ENCODE results near the gene METTL16.

METTL16 gene

DNA sequence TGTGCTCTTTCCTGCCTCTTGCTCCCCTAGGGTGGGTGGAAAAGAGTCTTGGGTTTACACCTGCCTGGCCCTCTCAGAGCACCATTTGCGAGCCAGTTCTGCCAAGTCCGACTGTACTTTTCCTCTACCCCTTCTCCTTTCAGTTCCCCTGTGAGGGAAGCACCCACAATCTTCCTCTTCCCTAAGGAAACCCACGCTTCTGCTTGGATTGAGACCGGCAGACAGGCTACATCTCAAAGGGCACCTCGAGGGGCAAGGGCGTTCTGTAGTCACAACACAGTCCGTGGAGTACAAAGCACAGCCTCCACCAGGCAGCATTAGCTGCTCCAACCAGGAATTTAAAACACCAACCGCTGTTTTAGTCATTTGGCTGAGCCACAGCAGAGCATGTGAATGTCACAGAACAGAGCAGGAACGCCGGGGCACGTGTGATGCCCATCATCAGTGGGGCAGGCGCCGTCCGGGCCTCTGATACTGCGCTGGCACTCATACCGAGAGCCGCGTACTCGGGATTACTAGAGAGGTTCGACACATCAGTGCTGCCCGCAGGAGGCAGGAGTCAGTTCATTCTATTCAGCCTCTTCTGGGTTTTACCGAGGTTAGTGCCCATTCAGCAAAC lies 97.1 kb downstream of the METTL16 start:
- DNase-seq (ENCODE audit: low spot score) = no peak

DNA sequence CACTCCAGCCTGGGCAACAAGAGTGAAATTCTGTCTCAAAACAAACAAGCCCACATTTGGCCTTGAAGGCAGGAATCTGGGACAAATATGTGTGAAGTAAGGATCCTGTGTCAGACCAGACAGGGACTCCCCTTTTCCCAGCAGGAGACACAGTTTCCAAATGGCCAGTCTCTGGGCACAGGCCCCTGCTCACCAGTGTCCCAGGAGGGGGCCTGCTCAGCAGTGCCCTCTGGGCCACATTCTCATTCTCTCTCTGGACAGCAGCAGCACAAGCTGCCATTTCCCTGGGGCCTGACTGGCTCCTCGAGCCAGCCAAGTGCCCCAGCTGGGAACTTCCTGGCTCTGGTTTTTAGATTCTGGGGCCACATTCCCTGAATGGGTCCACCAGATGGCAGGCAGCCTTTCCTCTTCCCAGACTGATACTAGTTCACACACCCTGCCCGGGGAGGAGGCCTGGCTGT lies 99.1 kb downstream of the METTL16 start:
- peak; percentile 46 for DNase-seq (ENCODE audit: low spot score)

- DNase-seq (ENCODE audit: low spot score) = no peak
Measured at GRCh38 chr17:2410951-2411350, 100.7 kb downstream of the METTL16 start.

GRCh38 chr17:2406903-2407790 lies 104.5 kb downstream of the METTL16 start:
- DNase-seq (ENCODE audit: low spot score) = no peak

GRCh38 chr17:2406271-2406902 lies 105.3 kb downstream of the METTL16 start:
- DNase-seq (ENCODE audit: low spot score) = no peak

DNA sequence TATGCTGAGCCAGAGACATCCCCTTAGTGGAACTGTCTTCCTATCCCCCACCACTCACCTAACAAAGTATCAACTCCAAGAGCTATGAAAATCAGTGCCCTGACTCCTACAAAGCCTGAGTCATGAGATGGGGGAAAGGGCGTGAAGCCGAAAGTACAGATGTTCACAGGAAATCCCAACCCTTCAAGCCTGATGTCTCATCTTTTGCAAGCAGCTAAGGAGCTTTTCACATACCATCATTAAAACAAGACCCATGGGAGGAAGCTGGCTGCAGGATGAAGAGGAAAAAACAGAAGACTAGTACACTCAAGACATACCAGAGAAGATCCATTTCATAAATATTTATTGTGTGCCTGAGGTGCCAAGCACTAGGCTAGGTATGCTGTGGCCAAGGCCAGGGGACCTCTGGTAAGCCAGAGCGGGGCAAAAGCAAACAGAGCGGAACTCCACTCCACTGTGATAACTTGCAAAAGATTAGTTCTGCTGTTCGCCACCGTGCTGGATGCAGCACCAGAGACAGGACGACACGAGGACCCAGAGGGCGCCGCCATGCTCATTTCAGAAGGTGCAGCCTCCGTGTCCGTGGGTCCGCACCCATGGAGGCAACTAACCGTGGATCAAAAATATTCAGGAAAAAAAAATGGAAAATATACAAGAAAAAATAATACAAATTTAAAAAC lies 106.3 kb downstream of the METTL16 start:
- no peak for DNase-seq (ENCODE audit: low spot score)

GRCh38 chr17:2403044-2403443 lies 108.6 kb downstream of the METTL16 start:
- no peak for DNase-seq (ENCODE audit: low spot score)

DNA sequence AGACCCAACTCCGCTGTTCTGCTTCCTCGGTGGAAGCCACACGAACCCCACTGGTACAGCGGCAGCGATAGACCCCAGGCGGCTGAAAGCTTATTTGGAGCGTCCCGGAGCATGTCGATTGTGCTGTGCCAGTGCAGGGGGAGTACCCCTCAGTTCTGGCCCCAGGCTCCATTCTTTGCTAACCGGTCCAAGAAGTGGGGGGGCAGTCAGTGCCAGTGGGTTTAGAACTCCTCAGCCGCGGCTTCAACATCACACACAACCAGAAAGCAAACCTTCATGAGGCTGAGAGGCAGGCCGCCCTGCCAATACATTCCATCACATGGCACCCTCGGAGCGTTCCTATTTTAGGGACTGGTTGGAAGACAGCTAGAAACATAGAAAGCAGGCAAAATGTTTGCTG lies 109.1 kb downstream of the METTL16 start:
- DNase-seq (ENCODE audit: low spot score) = no peak

DNA sequence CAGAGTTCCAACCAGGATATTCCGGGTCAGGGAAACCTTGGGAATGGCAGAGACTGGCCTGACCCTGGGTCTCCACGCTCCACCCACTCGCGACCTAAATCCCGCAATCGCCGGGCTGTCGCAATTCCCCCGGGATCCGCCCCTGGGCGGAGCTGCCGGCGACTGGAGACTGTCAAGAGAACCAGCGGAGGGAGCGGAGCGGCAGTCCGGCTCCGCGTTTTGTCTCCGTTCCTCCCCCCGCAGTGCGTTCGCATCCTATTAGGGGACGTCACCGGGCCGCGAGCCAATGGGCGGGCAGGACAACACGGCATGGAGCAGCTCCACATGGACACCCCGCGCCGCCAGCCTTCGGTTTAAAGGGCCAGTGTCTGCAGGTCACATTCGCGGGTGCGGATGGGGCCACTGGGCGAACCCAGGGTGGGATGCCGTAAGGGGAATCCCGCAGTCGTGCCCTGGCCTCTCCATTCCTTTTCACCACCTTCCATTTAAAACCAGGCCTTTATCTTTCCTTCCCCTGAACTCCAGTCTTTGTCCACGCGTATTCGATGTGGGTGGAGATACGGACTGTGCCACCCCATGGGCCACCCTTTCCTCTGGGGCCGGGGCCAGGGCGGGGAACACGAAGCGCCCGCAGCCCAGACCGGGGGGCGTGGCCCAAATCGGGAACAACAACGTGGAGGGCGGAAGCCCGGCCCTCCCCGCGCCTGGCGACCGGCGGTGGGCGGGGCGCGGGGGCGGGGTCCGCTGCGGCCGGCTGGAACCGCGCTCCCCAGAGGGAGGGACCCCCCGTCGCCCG lies 110.1 kb downstream of the METTL16 start:
- peak; percentile 82 for DNase-seq (ENCODE audit: low spot score)

DNA sequence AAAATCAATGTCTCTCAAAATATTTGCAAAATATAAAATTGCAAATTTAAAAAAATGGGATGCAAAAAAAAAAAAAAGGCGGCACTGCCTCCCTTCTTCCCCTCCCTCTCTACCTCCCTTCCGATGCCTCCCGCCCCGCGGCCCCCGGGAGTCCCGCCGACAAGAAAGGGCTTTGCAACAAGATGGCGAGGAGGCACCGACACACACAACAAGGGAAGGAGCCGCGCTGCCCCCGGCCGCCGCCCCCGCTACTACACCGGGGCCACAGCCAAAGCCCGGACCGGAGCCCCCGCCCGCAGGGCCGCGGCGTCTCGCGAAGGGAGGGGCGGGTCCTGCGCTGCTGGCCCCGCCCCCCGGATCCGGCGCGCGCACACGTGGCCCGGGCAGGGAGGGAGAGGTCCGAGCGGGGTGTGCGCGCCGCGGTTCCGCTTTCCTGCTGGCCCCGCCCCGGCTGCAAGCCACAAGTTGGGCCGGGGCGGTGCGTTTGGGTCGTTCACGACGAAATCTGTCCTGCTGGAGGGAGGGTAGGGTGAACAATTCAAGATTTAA lies 110.7 kb downstream of the METTL16 start, which contains the start of gene MNT:
Gene MNT (minus strand): TSS at position 184 of the 549 bp plus-strand sequence. CDS start 348 bp downstream, outside the sequence.
- DNase-seq (ENCODE audit: low spot score) = peak; percentile 85

DNA sequence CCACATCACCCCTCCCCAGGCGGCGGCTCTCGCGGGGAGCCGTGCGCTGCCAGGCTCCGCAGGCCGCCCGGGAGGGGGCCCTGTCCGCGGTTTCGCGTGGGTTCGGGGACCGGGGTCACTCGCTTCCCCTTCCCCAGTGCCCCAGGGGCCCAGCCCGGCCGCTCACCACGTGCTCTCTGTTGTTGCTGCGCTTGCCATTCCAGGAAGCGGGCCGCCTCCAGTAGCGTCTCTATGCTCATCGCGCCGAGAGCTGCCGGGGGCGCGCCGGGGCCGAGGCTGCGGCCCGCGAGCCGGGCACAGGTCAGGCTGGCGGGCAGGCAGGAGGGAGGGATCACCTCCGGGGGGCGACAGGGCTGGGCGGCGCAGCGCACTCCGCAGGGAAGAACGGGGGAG lies 111.2 kb downstream of the METTL16 start:
- no peak for DNase-seq (ENCODE audit: low spot score)

DNA sequence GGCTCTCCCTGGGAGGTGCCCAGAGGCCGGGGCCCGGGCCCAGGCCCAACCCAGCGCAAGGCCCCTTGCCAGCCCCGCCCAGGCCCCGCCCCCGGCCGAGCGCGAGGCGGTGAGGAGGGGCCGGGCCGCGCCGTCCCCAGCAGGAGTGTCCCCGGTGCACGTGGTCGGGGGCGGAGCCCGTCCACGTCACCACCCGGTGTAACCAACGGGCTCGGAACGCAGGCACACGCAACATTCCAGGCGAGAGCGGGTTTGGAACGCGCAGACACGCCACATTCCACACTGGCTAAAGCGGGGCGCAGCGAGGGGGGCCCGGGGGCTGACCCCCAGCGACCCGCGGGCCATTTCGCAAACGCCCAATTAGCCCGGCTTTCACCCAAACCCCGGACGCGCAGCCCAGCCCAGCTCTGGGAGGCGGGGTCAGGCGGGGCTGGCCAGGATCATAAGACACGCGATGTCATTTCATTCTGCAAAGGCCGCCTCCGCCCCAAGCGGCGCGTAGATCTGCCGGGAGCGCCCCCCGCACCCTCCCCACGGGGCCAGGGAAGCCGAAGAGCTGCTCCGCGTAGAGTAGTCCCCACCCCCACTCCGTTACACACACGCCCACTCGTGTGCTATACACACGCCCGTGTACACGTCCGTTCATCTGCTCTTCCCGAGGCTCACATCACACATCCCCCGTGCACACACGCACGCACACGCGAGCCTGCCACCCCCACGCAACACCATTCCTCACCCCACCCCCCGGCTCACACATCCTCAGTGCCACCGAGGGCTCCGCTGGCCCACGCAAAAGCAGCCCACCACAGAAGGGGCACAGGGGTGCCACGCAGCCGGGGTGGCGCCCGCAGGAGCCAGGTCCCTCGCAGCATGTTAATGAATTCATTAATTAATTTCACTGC lies 111.9 kb downstream of the METTL16 start:
- peak; percentile 85 for DNase-seq (ENCODE audit: low spot score)

DNA sequence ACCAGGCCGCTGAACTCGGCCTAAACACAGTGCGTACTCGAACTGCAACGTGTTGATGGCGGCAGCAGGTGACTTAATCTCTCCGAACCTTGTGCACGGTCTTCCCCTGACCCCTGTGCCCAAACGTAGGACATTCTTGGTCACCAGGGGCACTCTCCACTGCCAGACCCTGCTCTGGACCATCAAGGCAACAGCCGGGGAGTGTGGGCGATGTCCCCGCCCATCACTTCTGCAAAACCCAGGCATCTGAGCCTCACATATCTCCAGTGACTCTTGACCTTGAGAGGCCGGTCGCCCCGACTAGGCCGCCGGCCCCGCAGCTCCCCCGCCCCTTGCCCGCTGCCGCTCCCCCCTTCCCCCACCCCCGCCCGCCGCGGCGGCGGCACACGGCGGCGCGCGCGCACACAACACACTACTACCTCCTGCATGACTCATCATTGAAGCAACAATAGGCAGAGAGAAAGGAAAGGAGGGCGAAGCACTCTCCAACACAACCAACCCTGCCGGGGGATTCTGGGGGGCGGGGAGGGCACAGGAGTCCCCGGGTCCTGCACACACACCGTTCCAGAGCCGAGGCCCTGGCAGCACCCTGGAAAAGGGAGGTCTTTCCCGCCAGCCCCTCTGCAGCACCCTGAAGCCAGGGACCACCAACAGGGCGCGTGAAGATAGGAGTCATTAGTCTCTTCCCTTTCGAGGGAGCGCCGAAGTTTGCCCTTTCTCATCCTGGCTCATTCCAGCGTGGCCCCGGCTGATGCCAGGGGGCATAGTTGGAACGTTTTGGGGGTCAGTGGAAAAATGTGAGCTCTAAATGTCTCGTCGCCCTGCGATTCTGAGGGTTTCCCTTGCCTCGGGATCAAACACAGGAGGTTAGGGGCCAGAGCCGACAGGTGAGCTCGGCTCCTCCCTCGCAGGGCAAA lies 112.8 kb downstream of the METTL16 start:
- DNase-seq (ENCODE audit: low spot score) = no peak

DNA sequence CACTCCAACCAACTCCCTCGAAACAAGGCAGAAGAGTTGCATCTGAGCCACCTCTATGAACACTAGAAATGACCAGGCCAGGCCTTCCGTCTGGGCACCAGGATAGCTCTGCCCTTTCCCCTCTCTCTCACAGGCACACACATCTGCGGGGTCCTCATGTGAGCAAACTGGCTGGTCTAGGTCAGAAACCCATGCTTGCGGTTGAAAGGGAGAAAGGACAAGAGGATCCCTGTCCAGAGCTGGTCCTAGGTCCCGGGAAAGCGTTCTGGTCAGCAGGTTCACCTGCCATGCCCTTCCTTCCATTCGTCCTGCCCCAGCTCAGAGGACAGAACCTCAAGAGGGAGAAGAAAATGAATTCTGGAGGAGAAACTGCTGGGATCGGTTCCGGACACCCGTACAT lies 113.5 kb downstream of the METTL16 start:
- no peak for DNase-seq (ENCODE audit: low spot score)

- DNase-seq (ENCODE audit: low spot score) = no peak
Measured at GRCh38 chr17:2397247-2398171, 114.2 kb downstream of the METTL16 start.

GRCh38 chr17:2396568-2397246 lies 115.0 kb downstream of the METTL16 start:
- peak; percentile 63 for DNase-seq (ENCODE audit: low spot score)

- no peak for DNase-seq (ENCODE audit: low spot score)
Measured at GRCh38 chr17:2396192-2396567, 115.5 kb downstream of the METTL16 start.

Measured in D341Med (cell line).